K562 (cell line): ENCODE measurements around the gene CDS2. TPM values are rescaled to one million over a fixed set of nuclear protein-coding genes. Genes with fewer than 3 reads are reported as not detected.

ENCODE experiments used
- ATAC-seq: fragments of 200-7000 bp; cut with Tn5 transposase; 3 replicates; pipeline ENCODE4 v1.9.1; 2020; ENCODE audit warnings: moderate library complexity
- BruUV-seq: library from RNA; stranded (reverse); fragments of 400-500 nt; replicated peaks from 2 replicates; lab custom pipeline; 2021; lab: Mats Ljungman, UMichigan
- CTCF ChIA-PET: fragments of 300-600 bp; formaldehyde crosslinking; extraction: SDS; loops from one replicate; lab custom pipeline; 2021; ENCODE audit warnings: low intra/inter-chr PET ratio; lab: Yijun Ruan, JAX
- POLR2A ChIA-PET: fragments of 300-600, 350-650 bp; sonication (Branson Sonifier 250); formaldehyde crosslinking; extraction: SDS; loops from one replicate; lab custom pipeline; 2021; ENCODE audit warnings: antibody characterized with exemption, inconsistent platforms; lab: Yijun Ruan, JAX
- DNase-seq, 4 experiments: peaks; one replicate each; pipeline versions ENCODE4 v3.0.0 to v3.0.0-alpha.2; 2011 to 2018; ENCODE audit warnings: low spot score in 3 of 4, mixed read lengths in 3 of 4; ENCODE audit errors: extremely low read depth in 1 of 4
- FAIRE-seq: peaks from 2 replicates; lab custom pipeline; 2011; peaks lifted over from hg19 to GRCh38; lab: Jason Lieb, UNC
- H2AFZ ChIP-seq: 2 replicates; pipeline ENCODE4 v1.6.0; 2011; ENCODE audit warnings: low read depth, low read length, control low read depth, inconsistent platforms
- H3K27ac ChIP-seq: fragments of 200-600 bp; 3 replicates; pipeline ENCODE4 v1.8.0; 2011; ENCODE audit warnings: low read depth, mild to moderate bottlenecking, control low read depth, inconsistent platforms, low read length, moderate library complexity, mixed read lengths; ENCODE audit errors: extremely low read depth
- H3K27me3 ChIP-seq, 2 experiments: fragments of 300-600 bp in 1 of 2; 2 replicates in 1 of 2; 3 replicates in 1 of 2; pipeline versions ENCODE4 v1.6.0 to v1.8.0; 2011; ENCODE audit warnings: inconsistent platforms in 2 of 2, low read length in 2 of 2, mild to moderate bottlenecking in 1 of 2, mixed read lengths in 1 of 2, moderate library complexity in 1 of 2; ENCODE audit not compliant: control insufficient read depth in 2 of 2, insufficient read depth in 2 of 2
- H3K36me3 ChIP-seq: fragments of 300-600 bp; 3 replicates; pipeline ENCODE4 v1.8.0; 2011; ENCODE audit warnings: mild to moderate bottlenecking, low read length, inconsistent platforms; ENCODE audit not compliant: control insufficient read depth, insufficient read depth
- H3K4me1 ChIP-seq, 2 experiments: fragments of 200-600 bp in 1 of 2; replicated peaks in 1 of 2; 2 replicates in 1 of 2; 3 replicates in 1 of 2; pipeline versions ENCODE4 v1.5.1 to v1.8.0; 2011; ENCODE audit warnings: inconsistent platforms in 2 of 2, low read length in 2 of 2, mild to moderate bottlenecking in 1 of 2, mixed read lengths in 1 of 2, moderate library complexity in 1 of 2; ENCODE audit not compliant: control insufficient read depth in 2 of 2, insufficient read depth in 2 of 2
- H3K4me2 ChIP-seq: 2 replicates; pipeline ENCODE4 v1.6.1; 2011; ENCODE audit warnings: low read length, control low read depth, inconsistent platforms, mixed read lengths; ENCODE audit not compliant: insufficient read depth
- H3K4me3 ChIP-seq: fragments of 200-600 bp; sonication (generic), shearing (Covaris generic); 2 replicates; pipeline ENCODE4 v1.5.1; 2016; ENCODE audit warnings: control low read depth, inconsistent platforms
- H3K79me2 ChIP-seq: fragments of 200-600 bp; 3 replicates; pipeline ENCODE4 v1.8.0; 2011; ENCODE audit warnings: low read length, inconsistent platforms; ENCODE audit not compliant: control insufficient read depth, insufficient read depth
- H3K9ac ChIP-seq, 2 experiments: 2 replicates each; pipeline versions ENCODE4 v1.6.0 to v1.6.1; 2011; ENCODE audit warnings: low read depth in 2 of 2, low read length in 2 of 2, control low read depth in 1 of 2, inconsistent platforms in 1 of 2, mild to moderate bottlenecking in 1 of 2, mixed read lengths in 1 of 2; ENCODE audit not compliant: insufficient read depth in 1 of 2
- H3K9me1 ChIP-seq: one replicate; pipeline ENCODE4 v1.6.0; 2011; ENCODE audit warnings: inconsistent platforms, mild to moderate bottlenecking, low read length, moderate library complexity; ENCODE audit not compliant: control insufficient read depth, insufficient read depth
- H3K9me3 ChIP-seq: replicated peaks from 2 replicates; pipeline ENCODE4 v1.5.1; 2011; ENCODE audit warnings: low read depth, low read length, inconsistent platforms; ENCODE audit not compliant: control insufficient read depth, insufficient read depth
- H4K20me1 ChIP-seq: replicated peaks from 2 replicates; pipeline ENCODE4 v1.6.1; 2011; ENCODE audit warnings: low read length, inconsistent platforms, mixed read lengths; ENCODE audit not compliant: control insufficient read depth, insufficient read depth
- KLF10 ChIP-seq: fragments of 250-450 bp; sonication (Bioruptor Pico); IDR thresholded peaks from 2 replicates; pipeline ENCODE4 v1.6.1; 2021; ENCODE audit warnings: matching md5 sums
- RAD51 ChIP-seq: fragments of 450-650 bp; IDR thresholded peaks from 2 replicates; pipeline ENCODE4 v1.7.1; 2016; ENCODE audit warnings: low read depth, mild to moderate bottlenecking, borderline replicate concordance
- SIRT6 ChIP-seq: IDR thresholded peaks from one replicate; pipeline ENCODE4 v1.6.1; 2012; ENCODE audit warnings: low read depth, mild to moderate bottlenecking, control low read depth, inconsistent platforms, low read length, moderate library complexity
- ZEB2 ChIP-seq: fragments of 450-650 bp; IDR thresholded peaks from 2 replicates; pipeline ENCODE4 v1.6.1; 2016
- ZNF57 ChIP-seq: fragments of 450-650 bp; formaldehyde crosslinking; IDR thresholded peaks from 2 replicates; pipeline ENCODE4 v1.4.0; 2020; ENCODE audit warnings: mild to moderate bottlenecking, moderate library complexity
- WGBS: fragments of 100-300 bp; shearing (Covaris generic); methylation state at CpG from one replicate; pipeline ENCODE4 v1.1.6; 2016; ENCODE audit warnings: low coverage, mixed read lengths; ENCODE audit not compliant: insufficient coverage; ENCODE audit errors: missing lambda C conversion rate; 5-methylcytosine and 5-hydroxymethylcytosine counted together
- in situ Hi-C: fragments of 300-500 bp; cut with MboI; formaldehyde crosslinking; loops from 4 replicates; pipeline ENCODE4 v1.15.0; 2018; ENCODE audit warnings: inconsistent platforms, mixed read lengths
- intact Hi-C: fragments of 100-400 bp; cut with micrococcal nuclease; formaldehyde crosslinking; loops from 2 replicates; pipeline ENCODE4 v1.14.2; 2022
- polyA plus RNA-seq, 8 experiments: library from polyadenylated mRNA; depleted of rRNA in 4 of 8; stranded (reverse) in 5 of 8; unstranded in 3 of 8; fragments of >200 nt; fragmentation: Nextera tagmentation in 2 of 8; fragmentation: Illumina TruSeq in 1 of 8; extraction: Ambion mirVana in 2 of 8; extraction: Trizol in 1 of 8; gene quantifications; 2 replicates each; pipeline versions ENCODE4 v1.2.1 to v1.2.3, GENCODE V29; 2011 to 2014; ENCODE audit warnings: inconsistent platforms in 1 of 8, missing spikeins in 1 of 8
- total RNA-seq, 7 experiments: library from RNA; depleted of rRNA in 6 of 7; stranded (reverse); fragments of >200 nt in 6 of 7; fragmentation: Illumina TruSeq in 2 of 7; extraction: Trizol in 2 of 7; gene quantifications; 2 replicates each; pipeline versions ENCODE4 v1.2.1 to v1.2.3, GENCODE V29; 2011 to 2021; ENCODE audit warnings: low replicate concordance in 1 of 7
- TF ChIP-seq, protein P1 (sequence below), 2 experiments: fragments of 450-650 bp; conservative IDR thresholded peaks; 2 replicates each; pipeline ENCODE4 v1.6.1; 2017; ENCODE audit warnings: mild to moderate bottlenecking in 2 of 2, moderate library complexity in 2 of 2

CDS2 gene
- total and polyA plus RNA-seq, 9 of the 15 experiments (the other 6 are each of a cell fraction or from before 2014, with no cell fraction given), result 6.4 to 46.4 (median 12.2) TPM

DNA sequence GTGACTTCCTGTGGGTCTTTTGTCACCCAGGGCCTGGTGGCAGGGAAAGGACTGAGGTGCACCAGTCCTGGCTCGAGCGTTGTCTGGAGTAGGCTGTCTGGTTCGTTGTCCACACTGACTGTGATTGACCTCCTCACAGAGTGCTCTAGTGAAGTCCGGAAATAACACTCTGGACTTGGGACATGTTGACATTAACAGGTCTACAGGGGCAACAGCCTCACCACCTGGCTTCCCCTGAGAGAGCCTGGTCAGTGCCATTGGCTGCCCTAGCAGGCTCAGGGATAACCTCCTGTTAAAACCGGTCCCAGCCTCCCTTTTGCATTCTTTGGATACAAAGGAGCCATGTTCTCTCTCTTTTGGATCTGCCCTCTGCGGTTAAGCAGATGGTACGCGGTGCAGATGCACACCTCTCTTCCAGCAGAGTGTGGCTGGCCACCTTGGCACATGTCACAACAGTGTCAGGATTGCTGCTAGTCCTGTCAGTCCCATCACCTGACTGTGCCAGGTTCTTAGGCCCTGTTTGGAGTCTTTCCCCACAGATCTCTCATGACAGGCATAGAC is 46.2 kb downstream of the CDS2 start:
- in situ Hi-C loops, result no loop called here
- no peaks in the 10 kb centered on the region; the same call in 1 of the 3 replicates for H3K79me2 ChIP-seq
- ChIA-PET CTCF (no interaction called here), POLR2A (interaction anchor here (1.5 kb wide), 1 partner anchor 54 kb away, joined by 3 read pairs; no protein-coding TSS in a partner anchor)
- no peak for ATAC-seq
- 85% methylated on average over 8 of the region's 8 CpGs for WGBS
- H3K4me2 ChIP-seq, result no peak overlapping the region
- H3K9me3 ChIP-seq, result no peaks in the 10 kb centered on the region
- H3K9me1 ChIP-seq, result no peaks in the 10 kb centered on the region
- intact Hi-C loops, result no loop called here
- no peak overlapping the region for H3K4me3 ChIP-seq
- DNase-seq, result no peak
- no peak for FAIRE-seq
- no TSS peak for BruUV-seq
- TF ChIP-seq SIRT6 (no peak), RAD51 (no peak), KLF10 (no peak), ZNF57 (CRISPR knock-in tag) (no peak), ZEB2 (no peak)
- TF ChIP-seq, protein P1, sequence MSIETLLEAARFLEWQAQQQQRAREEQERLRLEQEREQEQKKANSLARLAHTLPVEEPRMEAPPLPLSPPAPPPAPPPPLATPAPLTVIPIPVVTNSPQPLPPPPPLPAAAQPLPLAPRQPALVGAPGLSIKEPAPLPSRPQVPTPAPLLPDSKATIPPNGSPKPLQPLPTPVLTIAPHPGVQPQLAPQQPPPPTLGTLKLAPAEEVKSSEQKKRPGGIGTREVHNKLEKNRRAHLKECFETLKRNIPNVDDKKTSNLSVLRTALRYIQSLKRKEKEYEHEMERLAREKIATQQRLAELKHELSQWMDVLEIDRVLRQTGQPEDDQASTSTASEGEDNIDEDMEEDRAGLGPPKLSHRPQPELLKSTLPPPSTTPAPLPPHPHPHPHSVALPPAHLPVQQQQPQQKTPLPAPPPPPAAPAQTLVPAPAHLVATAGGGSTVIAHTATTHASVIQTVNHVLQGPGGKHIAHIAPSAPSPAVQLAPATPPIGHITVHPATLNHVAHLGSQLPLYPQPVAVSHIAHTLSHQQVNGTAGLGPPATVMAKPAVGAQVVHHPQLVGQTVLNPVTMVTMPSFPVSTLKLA (conservative IDR thresholded peaks at IDR 0.05), result no peak
- H3K36me3 ChIP-seq, result peaks cover 9% of the 10 kb centered on the region; the same call in 2 of the 3 replicates
- no peaks in the 10 kb centered on the region for H3K27me3 ChIP-seq
- H2AFZ ChIP-seq, result no peak overlapping the region
- H3K27ac ChIP-seq, result no peak overlapping the region
- H3K9ac ChIP-seq, result no peak overlapping the region
- H4K20me1 ChIP-seq, result peaks cover 10% of the 10 kb centered on the region
- H3K4me1 ChIP-seq, result peaks cover 0 to 16% of the 10 kb centered on the region in 2 experiments; a peak in 3 of 5 replicates
